Activated CD4-positive, alpha-beta T cell treated with anti-CD3 and anti-CD28 coated beads, Interleukin-2, amount 10 ng/mL, durations not matched to agents 7 days and 5 days (primary cell): Measurements from ENCODE around the gene TMEM247. TPM values are rescaled to one million over a fixed set of nuclear protein-coding genes. Genes with fewer than 3 reads are reported as not detected.

ENCODE experiments used
- CTCF ChIA-PET: fragments of 350-600 bp; sonication (Branson Sonifier 250); formaldehyde crosslinking; loops from one replicate; lab custom pipeline; 2021; ENCODE audit warnings: antibody characterized with exemption; lab: Charles Lee
- POLR2A ChIA-PET: fragments of 350-600 bp; sonication (Branson Sonifier 250); formaldehyde crosslinking; loops from one replicate; lab custom pipeline; 2021; ENCODE audit warnings: antibody characterized with exemption; lab: Charles Lee
- DNase-seq: peaks from one replicate; pipeline ENCODE4 v3.0.0-alpha.2; 2020
- H3K27ac Mint-ChIP-seq: one replicate; pipeline ENCODE4 v1.8.0; 2021; ENCODE audit warnings: mild to moderate bottlenecking, moderate library complexity, mixed read lengths
- H3K27me3 Mint-ChIP-seq: one replicate; pipeline ENCODE4 v1.8.0; 2021; ENCODE audit warnings: mixed read lengths
- H3K36me3 Mint-ChIP-seq: one replicate; pipeline ENCODE4 v1.8.0; 2021; ENCODE audit warnings: low read depth, mixed read lengths
- H3K4me1 Mint-ChIP-seq: one replicate; pipeline ENCODE4 v1.8.0; 2021; ENCODE audit warnings: mixed read lengths
- H3K4me3 Mint-ChIP-seq: one replicate; pipeline ENCODE4 v1.8.0; 2021; ENCODE audit warnings: mild to moderate bottlenecking, moderate library complexity, mixed read lengths
- H3K9me3 Mint-ChIP-seq: one replicate; pipeline ENCODE4 v1.8.0; 2021; ENCODE audit warnings: mixed read lengths
- total RNA-seq, 2 experiments: library from RNA; stranded (reverse); gene quantifications; one replicate each; pipeline ENCODE4 v1.2.3, GENCODE V29; 2021

Gene TMEM247
- total RNA-seq, 2 experiments from 2014 or later = not detected

DNA sequence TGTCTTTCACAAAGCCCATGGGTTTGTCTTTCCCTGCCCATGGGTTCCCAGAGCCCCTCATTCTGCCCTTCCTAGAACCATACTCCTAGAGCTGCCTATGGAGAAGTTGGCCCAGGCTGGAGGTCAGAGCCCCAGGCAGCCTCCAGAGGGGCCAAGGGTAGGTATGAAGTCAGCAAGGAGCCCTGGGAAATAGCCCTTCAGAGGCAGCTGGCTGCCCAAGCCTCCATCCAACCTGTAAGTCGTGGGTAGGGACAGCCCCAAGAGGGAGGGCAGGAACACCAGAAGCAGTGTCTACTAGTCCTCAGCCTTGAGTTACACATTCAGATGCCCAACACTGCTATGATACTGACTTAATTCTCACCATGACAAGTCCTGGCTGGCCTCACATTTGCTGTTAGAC is 49.5 kb downstream of the TMEM247 start:
- Mint-ChIP-seq H3K36me3 (peaks cover 8% of the 10 kb centered on the region), H3K27ac (no peak overlapping the region), H3K27me3 (no peaks in the 10 kb centered on the region), H3K4me1 (peaks cover 5% of the 10 kb centered on the region), H3K4me3 (no peak overlapping the region), H3K9me3 (peaks cover 8% of the 10 kb centered on the region)
- DNase-seq = no peak
- CTCF ChIA-PET = no interaction called here
- POLR2A ChIA-PET = interaction anchor here (1.0 kb wide), 1 partner anchor 23 kb away, joined by 3 read pairs; no protein-coding TSS in a partner anchor

DNA sequence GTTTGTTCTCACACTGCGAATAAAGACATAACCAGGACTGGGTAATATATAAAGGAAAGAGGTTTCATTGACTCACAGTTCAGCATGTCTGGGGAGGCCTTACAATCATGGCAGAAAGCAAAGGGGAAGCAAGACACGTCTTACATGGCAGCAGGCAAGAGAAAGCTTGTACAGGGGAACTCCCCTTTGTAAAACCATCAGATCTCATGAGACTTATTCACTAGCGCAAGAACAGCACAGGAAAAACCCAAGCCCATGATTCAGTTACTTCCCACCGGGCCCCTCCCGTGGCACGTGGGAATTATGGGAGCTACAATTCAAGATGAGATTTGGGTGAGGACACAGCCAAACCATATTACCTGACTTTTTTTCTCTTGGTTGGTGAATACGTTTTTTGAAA is 51.3 kb downstream of the TMEM247 start:
- Mint-ChIP-seq H3K27ac (no peak overlapping the region), H3K4me3 (no peak overlapping the region), H3K9me3 (peaks cover 3% of the 10 kb centered on the region), H3K36me3 (peaks cover 19% of the 10 kb centered on the region), H3K4me1 (peaks cover 22% of the 10 kb centered on the region), H3K27me3 (no peaks in the 10 kb centered on the region)
- CTCF ChIA-PET = interaction anchor here (0.8 kb wide), 1 partner anchor 24 kb away, joined by 3 read pairs; no protein-coding TSS in a partner anchor
- no peak for DNase-seq
- POLR2A ChIA-PET = no interaction called here

DNA sequence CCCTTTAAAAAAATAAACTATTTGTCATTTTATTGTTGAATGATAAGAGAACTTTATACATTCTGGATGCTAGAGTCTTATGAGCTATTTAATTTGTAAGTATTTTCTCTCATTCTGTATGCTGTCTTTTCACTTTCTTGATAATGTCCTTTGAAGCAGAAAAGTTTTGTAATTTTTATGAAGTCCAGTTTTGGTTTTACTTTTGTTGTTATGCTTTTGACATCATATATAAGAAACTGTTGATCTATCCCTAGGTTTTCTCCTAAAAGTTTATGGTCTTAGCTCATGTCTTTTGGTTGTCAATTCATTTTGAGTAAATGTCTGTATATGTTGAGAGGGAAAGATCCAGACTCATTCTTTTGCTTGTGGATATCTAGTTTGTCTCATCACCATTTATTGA is 52.5 kb downstream of the TMEM247 start:
- Mint-ChIP-seq H3K27ac (no peak overlapping the region), H3K4me1 (peaks cover 30% of the 10 kb centered on the region), H3K9me3 (no peaks in the 10 kb centered on the region), H3K4me3 (no peak overlapping the region), H3K36me3 (peaks cover 22% of the 10 kb centered on the region), H3K27me3 (no peaks in the 10 kb centered on the region)
- DNase-seq = no peak
- POLR2A ChIA-PET = no interaction called here
- CTCF ChIA-PET = no interaction called here

Other genes starting within 250 kb of the TMEM247 start
- 1 to 10 TPM; 6.9 to 7.9 TPM for gene EPAS1, start 182.2 kb upstream of the TMEM247 start, total RNA-seq
- 1 to 10 TPM; 6.0 to 8.3 TPM for gene RHOQ, start 62.9 kb downstream of the TMEM247 start, total RNA-seq
- gene ATP6V1E2, start 63.0 kb downstream of the TMEM247 start, total RNA-seq = 10 to 100 TPM in 1 of 2 experiments, 1 to 10 TPM in 1; 9.7 to 10.8 TPM
- 10 to 100 TPM; 20.4 to 22.3 TPM for gene PIGF, start 137.5 kb downstream of the TMEM247 start, total RNA-seq
- 10 to 100 TPM; 10.0 to 10.3 TPM for gene CRIPT, start 137.7 kb downstream of the TMEM247 start, total RNA-seq
- gene SOCS5, start 219.7 kb downstream of the TMEM247 start, total RNA-seq = 1 to 10 TPM; 6.5 to 6.9 TPM